Measurements from ENCODE around the gene GRK1. TPM values are rescaled to one million over a fixed set of nuclear protein-coding genes. Genes with fewer than 3 reads are reported as not detected.

The GRK1 gene
- total and polyA plus RNA-seq, 2 of the 4 experiments (the other 2 are of a cell fraction), result not detected

DNA sequence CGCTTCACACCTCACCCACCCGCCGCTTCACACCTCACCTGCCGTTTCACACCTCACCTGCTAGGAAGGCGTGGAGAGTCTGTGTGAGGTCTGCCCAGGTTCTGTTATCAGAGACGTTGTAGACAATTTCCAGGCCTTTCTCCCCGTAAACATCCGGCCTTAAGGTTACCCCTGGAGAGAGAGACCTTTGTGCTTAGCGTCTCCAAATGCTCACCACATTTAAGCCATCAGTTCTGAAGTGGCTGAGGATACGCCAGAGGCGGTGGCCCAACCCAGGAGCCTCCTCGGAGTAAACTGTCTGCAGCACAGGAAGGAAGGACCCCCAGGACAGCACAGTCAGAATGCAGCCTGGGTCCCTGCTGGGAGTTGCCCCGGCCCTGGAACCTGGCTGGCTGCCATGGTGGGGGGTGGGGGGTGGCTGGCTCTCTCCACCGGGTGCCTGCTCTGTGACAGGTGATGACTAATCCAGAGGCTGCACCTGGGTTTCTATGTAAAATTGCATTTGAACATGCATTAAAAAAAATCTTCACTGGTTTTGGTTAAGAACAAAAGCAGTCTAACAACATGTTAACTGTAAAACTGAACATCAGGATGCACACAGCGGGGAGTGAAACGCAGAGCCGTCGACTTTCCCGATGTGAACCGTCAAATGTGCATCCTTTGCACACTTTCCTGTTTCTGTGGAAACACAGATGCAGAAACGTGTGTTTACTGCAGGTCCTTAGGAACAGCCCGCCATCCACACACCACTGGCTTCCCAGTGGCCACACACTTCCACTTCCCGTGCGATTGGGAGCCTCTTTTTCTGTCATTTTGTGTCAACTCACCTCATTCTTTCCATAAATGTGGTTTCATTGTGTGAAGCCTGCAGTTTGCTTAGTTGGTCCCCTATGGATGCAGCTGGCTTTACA is 13.5 kb upstream of the GRK1 start (continued):
- TF ChIP-seq CEBPB (IDR thresholded peaks at IDR 0.05; ENCODE audit: low read depth, low read length), result no peak

DNA sequence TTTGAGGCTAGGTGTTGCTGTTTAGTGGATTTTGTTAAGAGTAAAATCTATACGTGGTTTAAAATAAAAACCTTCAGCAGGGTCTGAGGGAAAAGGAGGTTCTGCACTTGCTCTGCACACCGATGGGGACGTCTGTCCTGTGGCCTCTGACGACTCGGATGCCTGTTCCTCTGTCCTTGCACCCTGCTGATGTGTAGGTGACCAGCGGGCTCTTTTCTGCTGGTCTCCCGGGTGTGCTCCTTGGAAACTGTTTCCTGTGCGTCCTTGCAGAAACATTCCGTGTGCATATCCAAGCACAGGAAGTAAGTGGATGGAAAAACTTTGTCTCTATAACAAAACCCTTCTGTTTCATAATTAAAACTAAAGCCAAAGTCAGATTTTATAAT is 12.9 kb upstream of the GRK1 start:
- intact Hi-C loops (cut with micrococcal nuclease), result no loop called here
- no peak overlapping the region for H4K8ac ChIP-seq (ENCODE audit: low read depth in 2 of 2, low read length in 2 of 2)
- WGBS, 2 experiments (ENCODE audit: extremely low coverage in 2 of 2, insufficient read length in 1 of 2), result 80% methylated on average over 1 of the region's 9 CpGs; no CpG with 5 or more reads in 1 of the 2 experiments
- H3K4me3 ChIP-seq (ENCODE audit: insufficient read depth, low read depth, low read length), result no peak overlapping the region
- no peak overlapping the region for H3K4ac ChIP-seq (ENCODE audit: low read depth, low read length)
- in situ Hi-C loops (cut with MboI; ENCODE audit: low sequenced_read_pairs), result no loop called here
- no peak overlapping the region for H2BK15ac ChIP-seq (ENCODE audit: low read depth, low read length)
- CTCF ChIA-PET, result no interaction called here
- H3K56ac ChIP-seq (ENCODE audit: extremely low read depth, insufficient read depth, low read length), result no peak overlapping the region
- H3K18ac ChIP-seq (ENCODE audit: low read depth, low read length), result no peak overlapping the region
- no peak overlapping the region for H3K23ac ChIP-seq (ENCODE audit: low read depth, low read length)
- no peak overlapping the region for H3K4me2 ChIP-seq (ENCODE audit: low read depth, low read length)
- BruUV-seq (replicated peaks), result no TSS peak
- H3K79me1 ChIP-seq (ENCODE audit: low read depth in 1 of 2, low read length in 2 of 2), result no peaks in the 10 kb centered on the region
- H3K9me3 ChIP-seq (ENCODE audit: control insufficient read depth, insufficient read depth, low read length), result no peaks in the 10 kb centered on the region
- ATAC-seq (ENCODE audit: low read depth) (no peak), DNase-seq (no peak)
- H2AFZ ChIP-seq (replicated peaks; ENCODE audit: low read length, poor library complexity), result no peak overlapping the region
- H3K36me3 ChIP-seq (ENCODE audit: control insufficient read depth, insufficient read depth, low read length), result no peaks in the 10 kb centered on the region
- no peak overlapping the region for H4K91ac ChIP-seq (ENCODE audit: insufficient read depth, low read depth, low read length)
- H3K9me1 ChIP-seq (ENCODE audit: insufficient read depth, low read length), result 0 out of 2 replicates have a peak, but pooled peaks cover 3% of the 10 kb centered on the region
- no peak overlapping the region for H4K5ac ChIP-seq (ENCODE audit: low read depth, low read length)
- H2BK5ac ChIP-seq (ENCODE audit: low read depth, low read length, poor library complexity, severe bottlenecking), result no peak overlapping the region
- dilution Hi-C loops (cut with HindIII; ENCODE audit: low sequenced_read_pairs, unreplicated experiment), result no loop called here
- H3K9ac ChIP-seq (ENCODE audit: low read depth, low read length), result no peak overlapping the region
- H4K20me1 ChIP-seq (ENCODE audit: insufficient read depth, low read length), result no peaks in the 10 kb centered on the region; the same call in 1 of the 2 replicates
- peaks cover 2% of the 10 kb centered on the region; the same call in 1 of the 2 replicates for H3K4me1 ChIP-seq (ENCODE audit: control insufficient read depth, insufficient read depth, low read length)
- no peak overlapping the region for H2BK120ac ChIP-seq (ENCODE audit: low read depth, low read length)
- H2BK20ac ChIP-seq (ENCODE audit: low read depth, low read length), result no peak overlapping the region
- peaks cover 3% of the 10 kb centered on the region; the same call in 1 of the 2 replicates for H3K27me3 ChIP-seq (ENCODE audit: control insufficient read depth, insufficient read depth, low read length)
- no peak overlapping the region for H2AK5ac ChIP-seq (ENCODE audit: low read depth, low read length)
- POLR2A ChIA-PET (ENCODE audit: unreplicated experiment), result no interaction called here
- no peak overlapping the region for H2AK9ac ChIP-seq (replicated peaks; ENCODE audit: low read depth, low read length, poor library complexity)
- H3K14ac ChIP-seq (replicated peaks; ENCODE audit: low read depth, low read length), result no peak overlapping the region
- no peak overlapping the region for H3K27ac ChIP-seq (ENCODE audit: insufficient read depth, low read length)
- TF ChIP-seq RAD21 (IDR thresholded peaks at IDR 0.05; ENCODE audit: low read length) (no peak), CHD1 (IDR thresholded peaks at IDR 0.05; ENCODE audit: low read depth, low read length) (no peak), SMC3 (IDR thresholded peaks at IDR 0.05; ENCODE audit: low read depth, low read length) (no peak), NFE2L2 (IDR thresholded peaks at IDR 0.05; ENCODE audit: low read depth, low read length) (no peak), RCOR1 (IDR thresholded peaks at IDR 0.05; ENCODE audit: insufficient replicate concordance, low read length) (no peak), MAFK (IDR thresholded peaks at IDR 0.05; ENCODE audit: low read depth, low read length) (no peak), MAZ (IDR thresholded peaks at IDR 0.05; ENCODE audit: borderline replicate concordance, low read depth, low read length) (no peak), POLR2A (IDR thresholded peaks at IDR 0.05; ENCODE audit: low read depth, low read length) (no peak), RFX5 (IDR thresholded peaks at IDR 0.05; ENCODE audit: low read depth, low read length) (no peak)
- TF ChIP-seq, protein P1, sequence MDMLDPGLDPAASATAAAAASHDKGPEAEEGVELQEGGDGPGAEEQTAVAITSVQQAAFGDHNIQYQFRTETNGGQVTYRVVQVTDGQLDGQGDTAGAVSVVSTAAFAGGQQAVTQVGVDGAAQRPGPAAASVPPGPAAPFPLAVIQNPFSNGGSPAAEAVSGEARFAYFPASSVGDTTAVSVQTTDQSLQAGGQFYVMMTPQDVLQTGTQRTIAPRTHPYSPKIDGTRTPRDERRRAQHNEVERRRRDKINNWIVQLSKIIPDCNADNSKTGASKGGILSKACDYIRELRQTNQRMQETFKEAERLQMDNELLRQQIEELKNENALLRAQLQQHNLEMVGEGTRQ (IDR thresholded peaks at IDR 0.05; ENCODE audit: low read depth, low read length), result no peak
- TF ChIP-seq, protein P2, sequence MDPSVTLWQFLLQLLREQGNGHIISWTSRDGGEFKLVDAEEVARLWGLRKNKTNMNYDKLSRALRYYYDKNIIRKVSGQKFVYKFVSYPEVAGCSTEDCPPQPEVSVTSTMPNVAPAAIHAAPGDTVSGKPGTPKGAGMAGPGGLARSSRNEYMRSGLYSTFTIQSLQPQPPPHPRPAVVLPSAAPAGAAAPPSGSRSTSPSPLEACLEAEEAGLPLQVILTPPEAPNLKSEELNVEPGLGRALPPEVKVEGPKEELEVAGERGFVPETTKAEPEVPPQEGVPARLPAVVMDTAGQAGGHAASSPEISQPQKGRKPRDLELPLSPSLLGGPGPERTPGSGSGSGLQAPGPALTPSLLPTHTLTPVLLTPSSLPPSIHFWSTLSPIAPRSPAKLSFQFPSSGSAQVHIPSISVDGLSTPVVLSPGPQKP (IDR thresholded peaks at IDR 0.05; ENCODE audit: borderline replicate concordance, low read depth, low read length), result no peak
- TF ChIP-seq, protein P3, sequence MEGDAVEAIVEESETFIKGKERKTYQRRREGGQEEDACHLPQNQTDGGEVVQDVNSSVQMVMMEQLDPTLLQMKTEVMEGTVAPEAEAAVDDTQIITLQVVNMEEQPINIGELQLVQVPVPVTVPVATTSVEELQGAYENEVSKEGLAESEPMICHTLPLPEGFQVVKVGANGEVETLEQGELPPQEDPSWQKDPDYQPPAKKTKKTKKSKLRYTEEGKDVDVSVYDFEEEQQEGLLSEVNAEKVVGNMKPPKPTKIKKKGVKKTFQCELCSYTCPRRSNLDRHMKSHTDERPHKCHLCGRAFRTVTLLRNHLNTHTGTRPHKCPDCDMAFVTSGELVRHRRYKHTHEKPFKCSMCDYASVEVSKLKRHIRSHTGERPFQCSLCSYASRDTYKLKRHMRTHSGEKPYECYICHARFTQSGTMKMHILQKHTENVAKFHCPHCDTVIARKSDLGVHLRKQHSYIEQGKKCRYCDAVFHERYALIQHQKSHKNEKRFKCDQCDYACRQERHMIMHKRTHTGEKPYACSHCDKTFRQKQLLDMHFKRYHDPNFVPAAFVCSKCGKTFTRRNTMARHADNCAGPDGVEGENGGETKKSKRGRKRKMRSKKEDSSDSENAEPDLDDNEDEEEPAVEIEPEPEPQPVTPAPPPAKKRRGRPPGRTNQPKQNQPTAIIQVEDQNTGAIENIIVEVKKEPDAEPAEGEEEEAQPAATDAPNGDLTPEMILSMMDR (conservative IDR thresholded peaks at IDR 0.05; ENCODE audit: low read depth, low read length), result no peak

Data from IMR-90 (cell line).